Panc1 (cell line): ENCODE data around the gene AFG1L. TPM values are rescaled to one million over a fixed set of nuclear protein-coding genes. Genes with fewer than 3 reads are reported as not detected.

Experiments used
- ATAC-seq: fragments of 200-7000 bp; cut with Tn5 transposase; 2 replicates; pipeline ENCODE4 v1.9.1; 2020; ENCODE audit warnings: mild to moderate bottlenecking, moderate library complexity
- BruUV-seq: library from RNA; stranded (reverse); fragments of 400-500 nt; replicated peaks from 2 replicates; lab custom pipeline; 2021; lab: Mats Ljungman, UMichigan
- CTCF ChIA-PET: fragments of 300-600 bp; sonication (Branson Sonifier 250); formaldehyde crosslinking; loops from one replicate; lab custom pipeline; 2022; ENCODE audit warnings: antibody characterized with exemption; lab: Charles Lee
- POLR2A ChIA-PET: fragments of 300-600 bp; sonication (Branson Sonifier 250); formaldehyde crosslinking; loops from one replicate; lab custom pipeline; 2022; ENCODE audit warnings: antibody characterized with exemption; lab: Charles Lee
- DNase-seq: peaks from one replicate; pipeline ENCODE4 v3.0.0-alpha.2; 2010; ENCODE audit warnings: low read depth, low spot score
- H3K27ac ChIP-seq: 2 replicates; pipeline ENCODE4 v1.5.1; 2011; ENCODE audit warnings: mild to moderate bottlenecking, low read length, inconsistent platforms
- H3K27me3 ChIP-seq: fragments of 200-500 bp; sonication (Bioruptor generic); 2 replicates; pipeline ENCODE4 v1.6.0; 2014; ENCODE audit warnings: low read length, inconsistent platforms; ENCODE audit not compliant: control insufficient read depth, insufficient read depth
- H3K36me3 ChIP-seq: fragments of 200-500 bp; sonication (Bioruptor generic); 2 replicates; pipeline ENCODE4 v1.5.1; 2014; ENCODE audit warnings: inconsistent platforms, mild to moderate bottlenecking, low read length, moderate library complexity; ENCODE audit not compliant: control insufficient read depth, insufficient read depth
- H3K4me1 ChIP-seq: 2 replicates; pipeline ENCODE4 v1.5.1; 2011; ENCODE audit warnings: inconsistent platforms, mild to moderate bottlenecking, low read length, moderate library complexity; ENCODE audit not compliant: control insufficient read depth, insufficient read depth
- H3K4me3 ChIP-seq, 2 experiments: 2 replicates each; pipeline ENCODE4 v1.5.1; 2011 to 2012; ENCODE audit warnings: low read depth in 2 of 2, low read length in 2 of 2, mild to moderate bottlenecking in 2 of 2, inconsistent platforms in 1 of 2, moderate library complexity in 1 of 2
- H3K9me3 ChIP-seq: fragments of 200-500 bp; sonication (Bioruptor generic); 2 replicates; pipeline ENCODE4 v1.5.1; 2014; ENCODE audit warnings: low read depth, mild to moderate bottlenecking, inconsistent platforms, low read length, moderate library complexity; ENCODE audit not compliant: control insufficient read depth, insufficient read depth
- CTCF ChIP-seq: fragments of 450-650 bp; IDR thresholded peaks from 2 replicates; pipeline ENCODE4 v1.5.1; 2017; ENCODE audit warnings: mild to moderate bottlenecking
- POLR2AphosphoS5 ChIP-seq: IDR thresholded peaks from 2 replicates; pipeline ENCODE4 v1.6.1; 2012; ENCODE audit warnings: mild to moderate bottlenecking, low read depth, low read length, moderate library complexity
- SIN3A ChIP-seq: IDR thresholded peaks from 2 replicates; pipeline ENCODE4 v1.6.1; 2012; ENCODE audit warnings: low read depth, mild to moderate bottlenecking, low read length, moderate library complexity, borderline replicate concordance; ENCODE audit not compliant: insufficient read depth
- TCF7L2 ChIP-seq: IDR thresholded peaks from 2 replicates; pipeline ENCODE4 v1.6.1; 2011; ENCODE audit warnings: mild to moderate bottlenecking, low read depth, low read length, inconsistent platforms
- in situ Hi-C: cut with HindIII; loops from 2 replicates; pipeline ENCODE4 v1.10.0; 2016; ENCODE audit warnings: low sequenced_read_pairs, low pct_unique_long_range_greater_than_20kb
- intact Hi-C: fragments of 100-400 bp; cut with micrococcal nuclease; formaldehyde crosslinking; loops from one replicate; pipeline ENCODE4 v1.10.0; 2022; ENCODE audit not compliant: unreplicated experiment
- total RNA-seq: library from RNA; stranded (reverse); gene quantifications from one replicate; pipeline ENCODE4 v1.2.1, GENCODE V29; 2021; ENCODE audit not compliant: unreplicated experiment
- TF ChIP-seq, protein P1 (sequence below), 2 experiments: IDR thresholded peaks; 2 replicates each; pipeline ENCODE4 v1.6.1; 2011 to 2012; ENCODE audit warnings: low read depth in 2 of 2, control low read depth in 1 of 2, low read length in 1 of 2, mild to moderate bottlenecking in 1 of 2, moderate library complexity in 1 of 2; ENCODE audit not compliant: insufficient read depth in 1 of 2

The AFG1L gene
- total RNA-seq, 1 experiment from 2014 or later: 12.4 TPM

DNA sequence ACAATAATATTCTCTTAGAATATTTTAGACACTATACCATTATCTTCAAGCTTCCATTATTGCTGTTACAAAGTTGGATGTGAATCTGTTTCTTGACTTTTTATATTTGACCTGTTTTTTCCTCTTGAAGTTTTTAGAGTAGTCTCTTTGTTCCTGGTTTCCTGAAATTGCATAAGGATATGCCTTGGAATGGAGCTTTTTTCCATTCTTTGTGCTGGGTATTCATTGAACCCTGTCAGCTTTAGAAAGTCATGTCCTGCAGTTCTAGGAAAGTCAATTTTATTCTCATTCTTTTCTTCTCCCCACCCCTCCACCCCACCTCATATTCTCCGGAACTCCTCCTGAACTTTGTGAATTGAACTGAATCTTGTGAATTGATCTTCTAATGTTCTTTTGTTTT lies 173.5 kb downstream of the AFG1L start:
- no TSS peak for BruUV-seq
- H3K4me1 ChIP-seq: no peaks in the 10 kb centered on the region
- CTCF ChIA-PET: no interaction called here
- in situ Hi-C loops: no loop called here
- intact Hi-C loops: no loop called here
- POLR2A ChIA-PET: interaction anchor here (0.7 kb wide), 1 partner anchor 1973 kb away, joined by 11 read pairs; no protein-coding TSS in a partner anchor
- no peaks in the 10 kb centered on the region for H3K27me3 ChIP-seq
- TF ChIP-seq CTCF (no peak), POLR2AphosphoS5 (no peak), TCF7L2 (no peak), SIN3A (no peak)
- TF ChIP-seq, protein P1, sequence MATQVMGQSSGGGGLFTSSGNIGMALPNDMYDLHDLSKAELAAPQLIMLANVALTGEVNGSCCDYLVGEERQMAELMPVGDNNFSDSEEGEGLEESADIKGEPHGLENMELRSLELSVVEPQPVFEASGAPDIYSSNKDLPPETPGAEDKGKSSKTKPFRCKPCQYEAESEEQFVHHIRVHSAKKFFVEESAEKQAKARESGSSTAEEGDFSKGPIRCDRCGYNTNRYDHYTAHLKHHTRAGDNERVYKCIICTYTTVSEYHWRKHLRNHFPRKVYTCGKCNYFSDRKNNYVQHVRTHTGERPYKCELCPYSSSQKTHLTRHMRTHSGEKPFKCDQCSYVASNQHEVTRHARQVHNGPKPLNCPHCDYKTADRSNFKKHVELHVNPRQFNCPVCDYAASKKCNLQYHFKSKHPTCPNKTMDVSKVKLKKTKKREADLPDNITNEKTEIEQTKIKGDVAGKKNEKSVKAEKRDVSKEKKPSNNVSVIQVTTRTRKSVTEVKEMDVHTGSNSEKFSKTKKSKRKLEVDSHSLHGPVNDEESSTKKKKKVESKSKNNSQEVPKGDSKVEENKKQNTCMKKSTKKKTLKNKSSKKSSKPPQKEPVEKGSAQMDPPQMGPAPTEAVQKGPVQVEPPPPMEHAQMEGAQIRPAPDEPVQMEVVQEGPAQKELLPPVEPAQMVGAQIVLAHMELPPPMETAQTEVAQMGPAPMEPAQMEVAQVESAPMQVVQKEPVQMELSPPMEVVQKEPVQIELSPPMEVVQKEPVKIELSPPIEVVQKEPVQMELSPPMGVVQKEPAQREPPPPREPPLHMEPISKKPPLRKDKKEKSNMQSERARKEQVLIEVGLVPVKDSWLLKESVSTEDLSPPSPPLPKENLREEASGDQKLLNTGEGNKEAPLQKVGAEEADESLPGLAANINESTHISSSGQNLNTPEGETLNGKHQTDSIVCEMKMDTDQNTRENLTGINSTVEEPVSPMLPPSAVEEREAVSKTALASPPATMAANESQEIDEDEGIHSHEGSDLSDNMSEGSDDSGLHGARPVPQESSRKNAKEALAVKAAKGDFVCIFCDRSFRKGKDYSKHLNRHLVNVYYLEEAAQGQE (IDR thresholded peaks at IDR 0.05; ENCODE audit: insufficient read depth in 1 of 2, low read depth in 2 of 2, low read length in 1 of 2): no peak
- ATAC-seq (no peak), DNase-seq (no peak)
- H3K4me3 ChIP-seq: no peak overlapping the region
- H3K36me3 ChIP-seq: no peaks in the 10 kb centered on the region
- no peaks in the 10 kb centered on the region for H3K9me3 ChIP-seq
- no peak overlapping the region for H3K27ac ChIP-seq

DNA sequence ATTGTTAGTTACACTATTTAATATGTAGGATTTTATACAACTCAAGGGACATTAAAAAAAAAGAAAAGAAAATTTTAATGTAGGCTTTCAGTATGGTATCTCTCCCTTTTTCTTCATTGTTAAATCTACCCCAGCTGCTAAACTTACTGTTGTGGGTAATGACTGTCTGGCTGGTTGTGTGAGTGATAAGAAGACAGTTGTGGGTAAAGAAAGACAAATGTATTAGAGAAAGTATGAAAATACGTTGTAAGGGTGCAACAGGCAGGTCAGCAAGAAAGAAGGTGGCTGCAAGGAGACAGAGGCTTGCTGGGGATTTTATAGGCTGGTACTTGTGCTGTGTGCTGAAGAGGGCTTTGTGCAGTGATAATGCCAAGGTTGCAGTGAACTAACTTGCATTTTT lies 174.5 kb downstream of the AFG1L start:
- Histone ChIP-seq H3K27ac (no peak overlapping the region), H3K27me3 (no peaks in the 10 kb centered on the region), H3K36me3 (no peaks in the 10 kb centered on the region), H3K4me3 (no peak overlapping the region), H3K9me3 (no peaks in the 10 kb centered on the region), H3K4me1 (no peaks in the 10 kb centered on the region)
- intact Hi-C loops: no loop called here
- ATAC-seq: no peak
- no peak for TF ChIP-seq POLR2AphosphoS5
- TF ChIP-seq SIN3A: no peak
- TF ChIP-seq CTCF: no peak
- TF ChIP-seq, protein P1 (IDR thresholded peaks at IDR 0.05; ENCODE audit: insufficient read depth in 1 of 2, low read depth in 2 of 2, low read length in 1 of 2): no peak
- TF ChIP-seq TCF7L2: no peak
- no peak for DNase-seq
- ChIA-PET CTCF (no interaction called here), POLR2A (no interaction called here)
- in situ Hi-C loops: no loop called here
- BruUV-seq: no TSS peak
